Activated T-helper 9 cell treated with anti-CD3 and anti-CD28 coated beads, Interleukin-2, amount 50 U/mL, for 16 hours (primary cell): Measurements from ENCODE around the gene GPR142.
"Not testable (repeated sequence)": the region's sequence is repeated elsewhere in the genome, so short reads cannot be mapped to it uniquely, and the experiment has no call there.

Source experiments
- DNase-seq: peaks from one replicate; pipeline ENCODE4 v3.0.0-alpha.2; 2020; ENCODE audit warnings: low read depth

GPR142 gene

GRCh38 chr17:74393346-74393942 is 26.1 kb downstream of the GPR142 start:
- no peak for DNase-seq

- DNase-seq: no peak
These were observed 27.1 kb downstream of the GPR142 start for GRCh38 chr17:74394275-74394950.

- DNase-seq: no peak
These were observed 27.7 kb downstream of the GPR142 start for GRCh38 chr17:74394977-74395376.

- DNase-seq: no peak
These were observed 29.3 kb downstream of the GPR142 start for GRCh38 chr17:74396567-74396966.

- no peak for DNase-seq
These were observed 34.7 kb downstream of the GPR142 start for GRCh38 chr17:74402048-74402447.

GRCh38 chr17:74403512-74404137 is 36.3 kb downstream of the GPR142 start:
- no peak for DNase-seq

- DNase-seq: no peak
These were observed 36.9 kb downstream of the GPR142 start for GRCh38 chr17:74404218-74404617.

GRCh38 chr17:74404789-74405188 is 37.5 kb downstream of the GPR142 start:
- DNase-seq: no peak

GRCh38 chr17:74405311-74405710 is 38.0 kb downstream of the GPR142 start:
- DNase-seq: not testable (repeated sequence)

GRCh38 chr17:74407384-74407783 is 40.1 kb downstream of the GPR142 start:
- no peak for DNase-seq

GRCh38 chr17:74408262-74408661 is 41.0 kb downstream of the GPR142 start:
- no peak for DNase-seq

- no peak for DNase-seq
These were observed 41.5 kb downstream of the GPR142 start for GRCh38 chr17:74408815-74409214.

GRCh38 chr17:74410001-74410443 is 42.7 kb downstream of the GPR142 start:
- no peak for DNase-seq

GRCh38 chr17:74412581-74412980 is 45.3 kb downstream of the GPR142 start:
- no peak for DNase-seq

GRCh38 chr17:74413491-74413890 is 46.2 kb downstream of the GPR142 start:
- no peak for DNase-seq

GRCh38 chr17:74414510-74414909 is 47.2 kb downstream of the GPR142 start:
- no peak for DNase-seq

- DNase-seq: no peak
These were observed 48.5 kb downstream of the GPR142 start for GRCh38 chr17:74415608-74416396.

GRCh38 chr17:74417178-74418045 is 50.1 kb downstream of the GPR142 start:
- DNase-seq: no peak

GRCh38 chr17:74419928-74420411 is 52.7 kb downstream of the GPR142 start:
- DNase-seq: no peak
